HepG2 (cell line): Measurements from ENCODE around the gene TRIM28. TPM values are rescaled to one million over a fixed set of nuclear protein-coding genes. Genes with fewer than 3 reads are reported as not detected.

ENCODE experiments used
- CHCHD3 ChIP-seq: sonication (generic); formaldehyde crosslinking; IDR thresholded peaks from 2 replicates; pipeline ENCODE4 v1.8.0; 2022; ENCODE audit warnings: mild to moderate bottlenecking, missing genetic modification reagents, moderate library complexity
- E2F2 ChIP-seq: sonication (generic); formaldehyde crosslinking; IDR thresholded peaks from 2 replicates; pipeline ENCODE4 v1.4.0; 2020; ENCODE audit warnings: missing genetic modification reagents, borderline replicate concordance
- FOXC1 ChIP-seq: sonication (generic); formaldehyde crosslinking; IDR thresholded peaks from 2 replicates; pipeline ENCODE4 v1.8.0; 2022; ENCODE audit warnings: mild to moderate bottlenecking, missing genetic modification reagents, borderline replicate concordance
- GABPA ChIP-seq, 2 experiments: IDR thresholded peaks; 2 replicates each; pipeline ENCODE4 v1.6.1; 2011 to 2016; ENCODE audit warnings: low read depth in 2 of 2, low read length in 1 of 2, missing biosample characterization in 1 of 2, missing genetic modification characterization in 1 of 2
- GLI4 ChIP-seq: sonication (generic); formaldehyde crosslinking; IDR thresholded peaks from 2 replicates; pipeline ENCODE4 v1.5.1; 2020; ENCODE audit warnings: missing genetic modification reagents, mild to moderate bottlenecking, moderate library complexity, borderline replicate concordance
- GPN1 ChIP-seq: sonication (generic); formaldehyde crosslinking; IDR thresholded peaks from 2 replicates; pipeline ENCODE4 v1.5.1; 2020; ENCODE audit warnings: missing genetic modification reagents, borderline replicate concordance
- HMG20A ChIP-seq: IDR thresholded peaks from 2 replicates; pipeline ENCODE4 v1.6.1; 2016; ENCODE audit warnings: borderline replicate concordance
- MIXL1 ChIP-seq: IDR thresholded peaks from 2 replicates; pipeline ENCODE4 v1.6.1; 2016
- NFE2L1 ChIP-seq: sonication (generic); formaldehyde crosslinking; IDR thresholded peaks from 2 replicates; pipeline ENCODE4 v1.4.0; 2020; ENCODE audit warnings: missing genetic modification reagents, mild to moderate bottlenecking, borderline replicate concordance
- NONO ChIP-seq, 2 experiments: fragments of 450-650 bp in 1 of 2; sonication (generic) in 1 of 2; formaldehyde crosslinking in 1 of 2; IDR thresholded peaks in 1 of 2; conservative IDR thresholded peaks in 1 of 2; 2 replicates each; pipeline versions ENCODE4 v1.6.1 to v1.8.0; 2017 to 2022; ENCODE audit warnings: mild to moderate bottlenecking in 1 of 2, missing genetic modification reagents in 1 of 2, moderate library complexity in 1 of 2
- POLR2AphosphoS2 ChIP-seq: IDR thresholded peaks from 2 replicates; pipeline ENCODE4 v1.6.1; 2011; ENCODE audit warnings: low read depth, low read length, improper control_type of control experiment
- POLR2AphosphoS5 ChIP-seq: IDR thresholded peaks from 2 replicates; pipeline ENCODE4 v1.6.1; 2012; ENCODE audit warnings: low read depth, low read length
- SOX13 ChIP-seq, 3 experiments: fragments of 450-650 bp in 1 of 3; sonication (generic) in 1 of 3; formaldehyde crosslinking in 1 of 3; IDR thresholded peaks in 2 of 3; conservative IDR thresholded peaks in 1 of 3; 2 replicates each; pipeline versions ENCODE4 v1.5.0 to v1.6.1; 2016 to 2020; ENCODE audit warnings: antibody characterized with exemption in 1 of 3, mild to moderate bottlenecking in 1 of 3, missing compliant biosample characterization in 1 of 3, missing genetic modification reagents in 1 of 3, moderate library complexity in 1 of 3
- TBX2 ChIP-seq: sonication (generic); formaldehyde crosslinking; IDR thresholded peaks from 2 replicates; pipeline ENCODE4 v1.5.0; 2020; ENCODE audit warnings: missing genetic modification reagents, mild to moderate bottlenecking, borderline replicate concordance
- ZBTB1 ChIP-seq: sonication (generic); formaldehyde crosslinking; IDR thresholded peaks from 2 replicates; pipeline ENCODE4 v1.4.0; 2020; ENCODE audit warnings: missing genetic modification reagents, borderline replicate concordance
- ZNF225 ChIP-seq: sonication (generic); formaldehyde crosslinking; IDR thresholded peaks from 2 replicates; pipeline ENCODE4 v1.4.0; 2020; ENCODE audit warnings: mild to moderate bottlenecking, missing genetic modification reagents
- ZNF232 ChIP-seq: sonication (generic); formaldehyde crosslinking; IDR thresholded peaks from 2 replicates; pipeline ENCODE4 v1.4.0; 2020; ENCODE audit warnings: missing genetic modification reagents, borderline replicate concordance
- ZNF30 ChIP-seq: sonication (generic); formaldehyde crosslinking; IDR thresholded peaks from 2 replicates; pipeline ENCODE4 v1.5.0; 2020; ENCODE audit warnings: mild to moderate bottlenecking, missing genetic modification reagents
- ZNF546 ChIP-seq: sonication (generic); formaldehyde crosslinking; conservative IDR thresholded peaks from 2 replicates; pipeline ENCODE4 v1.8.1; 2023; ENCODE audit warnings: mild to moderate bottlenecking, missing genetic modification reagents
- ZNF556 ChIP-seq: sonication (generic); formaldehyde crosslinking; IDR thresholded peaks from 2 replicates; pipeline ENCODE4 v1.4.0; 2020; ENCODE audit warnings: mild to moderate bottlenecking, missing genetic modification reagents, borderline replicate concordance
- ZNF672 ChIP-seq: sonication (generic); formaldehyde crosslinking; IDR thresholded peaks from 2 replicates; pipeline ENCODE4 v1.8.1; 2022; ENCODE audit warnings: missing genetic modification reagents
- ZNF674 ChIP-seq: sonication (generic); formaldehyde crosslinking; IDR thresholded peaks from 2 replicates; pipeline ENCODE4 v1.5.0; 2020; ENCODE audit warnings: low read depth, mild to moderate bottlenecking, missing genetic modification reagents
- ZNF713 ChIP-seq: sonication (generic); formaldehyde crosslinking; IDR thresholded peaks from 2 replicates; pipeline ENCODE4 v1.4.0; 2020; ENCODE audit warnings: mild to moderate bottlenecking, missing genetic modification reagents
- ZNF773 ChIP-seq: sonication (generic); formaldehyde crosslinking; IDR thresholded peaks from 2 replicates; pipeline ENCODE4 v1.4.0; 2020; ENCODE audit warnings: missing genetic modification reagents, borderline replicate concordance
- polyA plus RNA-seq, 8 experiments: library from polyadenylated mRNA; depleted of rRNA in 3 of 8; stranded (reverse) in 7 of 8; unstranded in 1 of 8; fragments of >200 nt; fragmentation: Illumina TruSeq in 4 of 8; extraction: Trizol in 4 of 8; gene quantifications; 2 replicates each; pipeline versions ENCODE4 v1.2.1 to v1.2.3, GENCODE V29; 2011 to 2016; ENCODE audit warnings: low read depth in 4 of 8, missing spikeins in 1 of 8, mixed read lengths in 1 of 8; ENCODE audit not compliant: insufficient read depth in 1 of 8
- total RNA-seq, 5 experiments: library from RNA; depleted of rRNA; stranded (reverse); fragments of >200 nt; fragmentation: Illumina TruSeq; extraction: Trizol; gene quantifications; 2 replicates each; pipeline ENCODE4 v1.2.3, GENCODE V29; 2016; ENCODE audit warnings: low read depth in 1 of 5
- TF ChIP-seq, protein P1 (sequence below): sonication (generic); formaldehyde crosslinking; IDR thresholded peaks from 2 replicates; pipeline ENCODE4 v1.4.0; 2020; ENCODE audit warnings: missing genetic modification reagents
- TF ChIP-seq, protein P2 (sequence below): sonication (generic); formaldehyde crosslinking; conservative IDR thresholded peaks from 2 replicates; pipeline ENCODE4 v1.4.0; 2020; ENCODE audit warnings: missing genetic modification reagents

Gene TRIM28
- total and polyA plus RNA-seq, 2 of the 13 experiments (the other 11 are each of a cell fraction or from before 2014, with no cell fraction given) = 361 to 439 TPM

GRCh38 chr19:58543826-58544590 is at the start of gene TRIM28 (continued):
- TF ChIP-seq ZNF225 (CRISPR knock-in tag) (0 out of 2 replicates have a peak, but pooled peaks have one; percentile 39), FOXC1 (no peak; the same call in 1 of the 2 replicates), SOX13 (IDR thresholded peaks at IDR 0.05) (no peak), SOX13 (CRISPR knock-in tag; conservative IDR thresholded peaks at IDR 0.05 in 1 of 2, IDR thresholded peaks at IDR 0.05 in 1 of 2) (no peak; a peak in 1 of 4 replicates), ZNF674 (CRISPR knock-in tag) (no peak; the same call in 1 of the 2 replicates), ZBTB1 (CRISPR knock-in tag) (no peak), ZNF672 (CRISPR knock-in tag) (peak; percentile 76), POLR2AphosphoS5 (peak; percentile 91), TBX2 (CRISPR knock-in tag) (peak; percentile 16; the same call in 1 of the 2 replicates), HMG20A (CRISPR knock-in tag) (no peak), CHCHD3 (CRISPR knock-in tag) (no peak), GPN1 (CRISPR knock-in tag) (0 out of 2 replicates have a peak, but pooled peaks have one; percentile 57), GABPA (IDR thresholded peaks at IDR 0.05; ENCODE audit: low read depth, low read length) (no peak), GABPA (CRISPR knock-in tag; IDR thresholded peaks at IDR 0.05; ENCODE audit: low read depth) (peak; percentile 53), ZNF773 (peak; percentile 58; the same call in 1 of the 2 replicates), E2F2 (CRISPR knock-in tag) (no peak), ZNF546 (CRISPR knock-in tag) (0 out of 2 replicates have a peak, but pooled peaks have one; percentile 36), ZNF713 (CRISPR knock-in tag) (no peak), POLR2AphosphoS2 (peak; percentile 60; the same call in 1 of the 2 replicates), NONO (IDR thresholded peaks at IDR 0.05) (no peak), NONO (CRISPR knock-in tag; conservative IDR thresholded peaks at IDR 0.05) (peak; percentile 85), MIXL1 (CRISPR knock-in tag) (peak; percentile 31; the same call in 1 of the 2 replicates), ZNF232 (CRISPR knock-in tag) (peak; percentile 67; the same call in 1 of the 2 replicates), GLI4 (CRISPR knock-in tag) (no peak), NFE2L1 (no peak), ZNF30 (CRISPR knock-in tag) (no peak), ZNF556 (peak; percentile 65)
- TF ChIP-seq, protein P1, sequence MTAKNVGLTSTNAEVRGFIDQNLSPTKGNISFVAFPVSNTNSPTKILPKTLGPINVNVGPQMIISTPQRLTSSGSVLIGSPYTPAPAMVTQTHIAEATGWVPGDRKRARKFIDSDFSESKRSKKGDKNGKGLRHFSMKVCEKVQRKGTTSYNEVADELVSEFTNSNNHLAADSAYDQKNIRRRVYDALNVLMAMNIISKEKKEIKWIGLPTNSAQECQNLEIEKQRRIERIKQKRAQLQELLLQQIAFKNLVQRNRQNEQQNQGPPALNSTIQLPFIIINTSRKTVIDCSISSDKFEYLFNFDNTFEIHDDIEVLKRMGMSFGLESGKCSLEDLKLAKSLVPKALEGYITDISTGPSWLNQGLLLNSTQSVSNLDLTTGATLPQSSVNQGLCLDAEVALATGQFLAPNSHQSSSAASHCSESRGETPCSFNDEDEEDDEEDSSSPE (CRISPR knock-in tag) = peak; percentile 80
- TF ChIP-seq, protein P2, sequence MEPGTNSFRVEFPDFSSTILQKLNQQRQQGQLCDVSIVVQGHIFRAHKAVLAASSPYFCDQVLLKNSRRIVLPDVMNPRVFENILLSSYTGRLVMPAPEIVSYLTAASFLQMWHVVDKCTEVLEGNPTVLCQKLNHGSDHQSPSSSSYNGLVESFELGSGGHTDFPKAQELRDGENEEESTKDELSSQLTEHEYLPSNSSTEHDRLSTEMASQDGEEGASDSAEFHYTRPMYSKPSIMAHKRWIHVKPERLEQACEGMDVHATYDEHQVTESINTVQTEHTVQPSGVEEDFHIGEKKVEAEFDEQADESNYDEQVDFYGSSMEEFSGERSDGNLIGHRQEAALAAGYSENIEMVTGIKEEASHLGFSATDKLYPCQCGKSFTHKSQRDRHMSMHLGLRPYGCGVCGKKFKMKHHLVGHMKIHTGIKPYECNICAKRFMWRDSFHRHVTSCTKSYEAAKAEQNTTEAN (CRISPR knock-in tag) = 0 out of 2 replicates have a peak, but pooled peaks have one; percentile 47
